HG03342 (cell line): ENCODE data around the gene RIC3.

Experiments used
- ATAC-seq: cut with Tn5 transposase; IDR thresholded peaks from one replicate; pipeline ENCODE4 v1.9.1; 2021; ENCODE audit warnings: mild to moderate bottlenecking, moderate library complexity; ENCODE audit not compliant: unreplicated experiment

The RIC3 gene

GRCh38 chr11:8106679-8107078 is 62.1 kb downstream of the RIC3 start:
- no peak for ATAC-seq

- ATAC-seq = no peak
Measured at GRCh38 chr11:8105666-8106065, 63.2 kb downstream of the RIC3 start.

GRCh38 chr11:8105133-8105532 is 63.7 kb downstream of the RIC3 start:
- ATAC-seq = no peak

GRCh38 chr11:8103909-8104308 is 64.9 kb downstream of the RIC3 start:
- no peak for ATAC-seq

GRCh38 chr11:8102965-8103364 is 65.9 kb downstream of the RIC3 start:
- ATAC-seq = no peak

- no peak for ATAC-seq
Measured at GRCh38 chr11:8102296-8102915, 66.4 kb downstream of the RIC3 start.

- no peak for ATAC-seq
Measured at GRCh38 chr11:8101421-8101820, 67.4 kb downstream of the RIC3 start.

GRCh38 chr11:8100605-8101004 is 68.2 kb downstream of the RIC3 start:
- no peak for ATAC-seq

GRCh38 chr11:8100158-8100557 is 68.7 kb downstream of the RIC3 start:
- no peak for ATAC-seq

- ATAC-seq = peak; percentile 81
Measured at GRCh38 chr11:8099291-8099899, 69.4 kb downstream of the RIC3 start.

GRCh38 chr11:8098879-8099278 is 69.9 kb downstream of the RIC3 start:
- no peak for ATAC-seq

GRCh38 chr11:8098361-8098760 is 70.5 kb downstream of the RIC3 start:
- ATAC-seq = no peak

- no peak for ATAC-seq
Measured at GRCh38 chr11:8097926-8098325, 70.9 kb downstream of the RIC3 start.

- no peak for ATAC-seq
Measured at GRCh38 chr11:8097468-8097867, 71.4 kb downstream of the RIC3 start.

GRCh38 chr11:8097062-8097461 is 71.8 kb downstream of the RIC3 start:
- ATAC-seq = no peak

- ATAC-seq = no peak
Measured at GRCh38 chr11:8096575-8096974, 72.2 kb downstream of the RIC3 start.

- ATAC-seq = no peak
Measured at GRCh38 chr11:8095806-8096522, 72.9 kb downstream of the RIC3 start.

- no peak for ATAC-seq
Measured at GRCh38 chr11:8095371-8095770, 73.5 kb downstream of the RIC3 start.

GRCh38 chr11:8094656-8095055 is 74.2 kb downstream of the RIC3 start:
- ATAC-seq = no peak

GRCh38 chr11:8093931-8094575 is 74.8 kb downstream of the RIC3 start:
- no peak for ATAC-seq

- ATAC-seq = peak; percentile 75
Measured at GRCh38 chr11:8092587-8093424, 76.0 kb downstream of the RIC3 start.
